ENCODE measurements around the gene PRR19.

Gene PRR19

DNA sequence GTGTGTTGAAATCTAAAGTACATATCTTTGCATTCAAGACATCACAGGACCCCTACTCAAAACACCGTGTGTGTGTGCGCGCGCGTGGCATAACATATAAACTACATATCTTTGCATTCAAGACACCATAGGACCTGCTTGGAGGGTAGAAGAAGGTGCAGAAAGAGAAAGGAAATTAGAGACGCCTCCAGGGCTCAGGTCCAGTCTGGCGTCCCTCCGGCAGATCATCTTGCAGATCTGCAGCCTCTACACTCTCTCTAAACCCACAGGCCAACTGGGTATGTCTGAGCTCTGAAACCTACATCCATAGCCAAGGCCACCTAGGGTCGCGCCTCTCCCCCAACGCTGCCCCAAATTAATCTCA lies 1.2 kb downstream of the PRR19 start:
- no peak for DNase-seq

GRCh38 chr19:42303876-42304275 lies 1.9 kb downstream of the PRR19 start:
- no peak for DNase-seq

- no peak for DNase-seq
These were observed 4.7 kb downstream of the PRR19 start for GRCh38 chr19:42306646-42307045.

DNA sequence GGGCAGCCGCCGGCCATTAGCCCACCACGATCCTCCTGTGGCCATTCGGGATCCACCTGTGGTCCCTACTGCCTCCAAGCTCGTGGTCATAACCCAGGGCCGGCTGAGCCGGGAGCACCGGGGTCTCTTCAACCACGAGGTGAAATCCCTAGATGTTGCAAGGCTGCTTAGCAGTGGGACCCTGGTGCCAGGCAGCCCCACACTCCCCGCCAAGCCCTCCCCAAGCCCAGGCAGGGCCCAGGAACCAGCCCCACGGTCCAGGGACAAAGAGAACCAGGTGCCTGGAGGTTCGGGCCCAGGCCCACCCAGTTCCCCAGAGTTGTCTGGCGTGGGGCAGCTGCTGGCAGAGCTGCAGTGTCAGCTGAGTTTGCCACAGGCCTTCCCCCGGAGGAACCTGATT lies 7.8 kb downstream of the PRR19 start:
- no peak for DNase-seq

DNA sequence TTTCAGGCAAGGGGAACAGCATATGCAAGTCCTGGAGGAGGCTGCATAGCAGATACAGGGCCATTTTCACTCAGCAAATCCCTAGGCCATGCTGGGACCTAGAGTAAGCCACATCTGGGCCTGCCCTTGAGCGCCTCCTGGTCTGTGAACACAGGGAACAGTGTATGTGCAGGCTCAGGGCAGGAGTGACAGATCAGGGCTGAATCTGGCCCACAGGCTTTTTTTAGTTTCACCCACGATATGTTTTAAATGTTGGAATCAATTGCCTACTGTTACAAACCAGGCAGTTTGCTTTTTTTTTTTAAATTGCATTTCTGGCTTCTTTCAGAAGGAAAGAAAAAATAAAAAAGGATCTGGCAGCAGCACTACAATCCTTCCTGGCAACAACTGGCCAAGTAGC lies 9.7 kb downstream of the PRR19 start:
- DNase-seq, result no peak

DNA sequence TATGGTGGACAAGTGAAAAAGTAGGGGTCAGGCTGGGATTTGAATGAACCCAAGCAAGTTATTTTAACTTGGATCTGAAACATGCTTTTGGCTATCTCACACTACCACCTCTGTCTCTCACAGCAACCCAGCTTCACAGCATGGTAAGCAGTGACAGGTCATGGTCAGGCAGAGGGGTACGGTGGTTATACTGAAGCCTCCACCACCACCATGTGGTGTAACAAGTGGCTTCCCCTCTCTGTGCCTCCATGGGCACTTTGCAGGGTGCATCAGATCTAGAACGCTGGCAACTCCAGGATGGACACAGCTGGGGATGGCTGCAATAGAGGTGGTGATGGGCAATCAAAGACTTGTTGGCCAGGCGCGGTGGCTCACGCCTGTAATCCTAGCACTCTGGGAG lies 10.4 kb downstream of the PRR19 start:
- no peak for DNase-seq

DNA sequence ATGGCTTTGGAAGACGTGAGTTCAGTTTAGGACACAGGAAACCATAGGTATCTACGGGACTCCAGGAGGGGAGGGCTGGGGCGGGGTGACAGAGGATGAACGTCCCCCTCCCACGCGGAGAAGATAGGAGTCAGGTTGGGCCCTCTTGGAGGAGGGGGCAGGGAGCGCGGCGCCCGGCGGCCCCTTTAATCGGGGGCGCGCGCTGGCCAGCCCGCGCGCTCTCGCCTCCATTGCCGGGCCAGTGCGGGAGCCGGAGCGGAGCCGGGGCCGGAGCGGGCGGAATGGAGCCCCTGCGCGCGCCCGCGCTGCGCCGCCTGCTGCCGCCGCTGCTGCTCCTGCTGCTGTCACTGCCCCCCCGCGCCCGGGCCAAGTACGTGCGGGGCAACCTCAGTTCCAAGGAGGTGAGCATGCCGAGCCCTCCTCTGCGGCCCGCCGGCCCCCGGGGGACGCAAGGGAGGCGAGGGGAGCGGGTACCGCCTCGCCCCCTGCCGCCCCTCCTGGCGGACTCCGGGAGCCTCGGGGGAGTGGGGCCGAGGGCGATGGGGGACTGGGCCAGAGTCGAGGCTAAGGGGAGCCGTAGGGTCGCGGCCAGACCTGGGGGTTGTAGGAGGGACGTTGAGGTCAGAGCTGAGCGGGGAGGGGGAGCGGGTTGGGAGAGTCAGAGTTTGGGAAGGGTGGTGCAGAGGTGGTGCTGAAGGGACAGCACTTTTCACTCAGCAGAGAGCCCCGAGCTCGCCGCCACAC lies 11.3 kb downstream of the PRR19 start, which contains the start of gene TMEM145:
Gene TMEM145 (plus strand): TSS at position 214 of the 744 bp plus-strand sequence. CDS start 68 bp downstream, at position 282.
- DNase-seq, result peak; percentile 45

- DNase-seq, result no peak
These were observed 12.2 kb downstream of the PRR19 start for GRCh38 chr19:42313840-42314755.

GRCh38 chr19:42315024-42315423 lies 13.1 kb downstream of the PRR19 start:
- no peak for DNase-seq

DNA sequence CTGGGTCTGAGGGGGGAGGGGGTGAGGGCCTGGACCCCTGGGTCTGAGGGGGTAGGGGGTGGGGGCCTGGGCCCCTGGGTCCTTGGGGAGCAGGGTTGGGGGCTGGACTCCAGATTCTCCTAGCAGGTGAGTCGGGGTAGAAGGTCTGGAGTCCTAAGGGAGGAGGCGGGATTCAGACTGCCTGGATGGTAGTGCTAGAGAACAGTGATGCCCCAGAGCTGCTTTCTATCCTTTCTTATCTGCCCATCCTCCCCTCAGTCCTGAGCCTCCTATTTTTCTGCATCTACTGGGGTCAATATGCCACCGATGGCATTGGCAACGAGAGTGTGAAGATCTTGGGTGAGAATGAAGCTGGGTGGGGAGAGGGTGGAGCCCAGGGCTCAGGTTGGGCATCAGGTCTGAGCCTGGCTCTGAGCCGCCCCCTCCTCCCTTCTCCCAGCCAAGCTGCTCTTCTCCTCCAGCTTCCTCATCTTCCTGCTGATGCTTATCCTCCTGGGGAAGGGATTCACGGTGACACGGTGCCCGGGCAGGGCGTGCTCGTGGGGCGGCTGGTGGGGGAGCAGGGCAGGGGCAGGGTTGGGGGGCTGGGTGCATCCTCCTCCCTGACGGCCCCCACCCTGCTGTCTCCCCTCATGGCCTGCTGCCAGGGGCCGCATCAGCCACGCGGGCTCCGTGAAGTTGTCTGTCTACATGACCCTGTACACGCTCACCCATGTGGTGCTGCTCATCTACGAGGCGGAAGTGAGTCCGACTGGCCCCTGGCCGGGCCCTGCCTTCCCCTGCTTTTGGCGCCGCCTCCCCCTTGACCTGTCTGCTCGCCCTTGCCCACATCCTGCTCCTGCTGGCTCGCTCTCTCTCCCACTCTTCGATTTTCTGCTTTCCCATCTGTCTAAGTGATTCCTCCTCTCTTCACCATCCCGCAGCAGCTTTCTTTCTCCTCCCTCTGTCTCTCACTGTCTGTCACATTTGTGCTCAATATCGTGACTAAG lies 14.6 kb downstream of the PRR19 start:
- DNase-seq, result no peak

DNA sequence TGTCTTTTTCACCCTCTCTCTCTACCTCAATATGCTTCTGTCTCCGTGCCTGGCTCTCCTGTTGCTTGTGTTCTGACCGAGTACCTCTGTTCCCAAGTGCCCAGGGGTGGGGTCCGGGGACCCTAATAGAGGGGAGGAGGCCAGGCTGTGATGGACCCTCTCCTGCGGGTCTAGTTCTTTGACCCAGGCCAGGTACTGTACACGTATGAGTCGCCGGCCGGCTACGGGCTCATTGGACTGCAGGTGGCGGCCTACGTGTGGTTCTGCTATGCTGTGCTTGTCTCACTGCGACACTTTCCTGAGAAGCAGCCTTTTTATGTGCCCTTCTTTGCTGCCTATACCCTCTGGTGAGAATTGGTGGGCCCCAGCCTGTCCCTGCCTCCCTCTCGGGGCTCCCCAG lies 15.6 kb downstream of the PRR19 start:
- no peak for DNase-seq

DNA sequence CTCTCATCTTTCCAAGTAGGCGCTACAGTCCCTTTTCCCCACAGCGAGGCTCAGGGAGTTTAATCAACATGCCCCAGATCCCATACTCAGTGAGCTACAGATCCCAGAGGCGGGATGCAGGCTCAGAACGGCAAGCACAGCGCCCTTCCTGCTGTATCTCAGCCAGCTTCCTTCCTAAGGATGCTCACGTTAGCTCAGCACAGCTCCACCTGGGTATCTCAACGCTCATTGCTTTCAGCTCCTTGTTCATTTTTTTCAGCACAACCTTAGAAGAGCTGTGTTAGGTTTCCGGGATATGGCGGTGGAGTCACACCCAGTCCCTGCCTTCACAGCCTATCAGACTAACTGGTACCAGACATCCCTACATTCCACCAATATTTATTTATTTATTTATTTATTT lies 20.4 kb downstream of the PRR19 start:
- no peak for DNase-seq

- no peak for DNase-seq
These were observed 21.5 kb downstream of the PRR19 start for GRCh38 chr19:42323473-42323851.

- DNase-seq, result no peak
These were observed 22.1 kb downstream of the PRR19 start for GRCh38 chr19:42323852-42324654.

- DNase-seq, result no peak
These were observed 22.8 kb downstream of the PRR19 start for GRCh38 chr19:42324655-42325307.

DNA sequence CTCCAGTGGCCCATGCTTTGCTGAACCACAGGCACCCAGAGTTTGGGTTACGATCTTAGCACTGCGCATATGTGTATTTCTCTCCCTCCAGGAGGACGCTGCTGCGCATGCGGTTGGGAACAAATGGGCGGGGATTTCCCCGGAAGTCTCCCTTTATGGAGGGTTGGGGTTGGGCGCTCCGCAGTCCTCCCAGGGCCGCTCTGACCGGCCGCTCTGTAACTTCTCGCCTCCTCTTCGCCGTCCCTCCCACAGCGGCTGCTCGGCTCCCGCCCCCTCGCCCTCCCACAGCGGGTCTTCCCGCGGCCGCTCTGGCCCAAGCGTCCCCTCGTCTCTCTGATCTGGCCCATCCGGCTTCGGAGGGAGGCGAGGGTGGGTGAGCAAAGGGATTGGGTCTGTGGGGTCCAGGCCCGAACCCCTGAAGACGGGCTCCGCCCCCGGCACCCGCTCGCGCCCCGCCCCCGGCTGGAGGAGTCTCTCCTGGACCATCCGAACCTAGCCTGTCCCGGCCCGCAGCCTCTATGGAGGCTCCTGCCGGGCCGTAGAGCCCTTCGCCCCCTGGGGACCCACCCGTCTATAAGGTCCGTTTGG lies 23.5 kb downstream of the PRR19 start, which contains the start of gene MEGF8:
Gene MEGF8 (plus strand): TSS at position 328 of the 588 bp plus-strand sequence. CDS start 609 bp downstream, outside the sequence.
- peak; percentile 98 for DNase-seq

GRCh38 chr19:42325896-42326771 lies 24.2 kb downstream of the PRR19 start:
- no peak for DNase-seq

DNA sequence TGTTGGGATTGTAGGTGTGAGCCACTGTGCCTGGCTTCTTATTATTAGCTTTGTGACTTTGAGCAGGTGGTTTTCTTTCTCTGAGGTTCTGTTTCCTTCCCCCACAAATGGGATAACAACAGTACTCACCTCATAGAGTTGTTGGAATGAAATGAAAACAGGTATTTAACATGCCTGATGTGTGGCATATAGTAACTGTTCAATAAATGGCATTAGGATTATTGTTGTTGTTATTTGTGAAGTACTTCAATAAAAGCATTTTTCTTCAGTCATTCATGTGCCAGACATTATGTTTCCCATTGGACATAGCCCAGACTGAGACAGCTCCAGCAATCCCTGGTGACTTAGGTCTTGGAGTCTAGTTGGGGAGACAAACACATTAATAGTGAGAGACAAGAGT lies 25.0 kb downstream of the PRR19 start:
- no peak for DNase-seq

DNA sequence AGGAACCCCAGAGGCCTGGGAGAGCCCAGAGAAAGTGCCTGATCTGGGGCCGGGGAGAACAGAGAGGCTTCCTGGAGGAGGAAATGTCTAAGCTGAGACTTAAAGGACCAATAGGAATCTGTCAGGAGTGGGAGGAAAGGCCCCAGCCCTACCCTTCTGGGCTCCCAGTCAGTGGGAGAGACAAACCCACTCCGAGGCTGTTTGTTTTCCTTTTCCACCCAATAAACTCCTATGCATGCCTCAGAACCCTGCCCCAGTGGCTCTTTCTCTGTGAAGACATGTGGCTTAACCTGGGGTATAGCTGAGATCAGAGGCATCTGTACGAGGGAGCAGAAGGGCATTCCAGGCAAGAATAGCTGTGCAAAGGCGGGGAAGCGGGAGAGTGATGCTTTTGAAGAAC lies 25.4 kb downstream of the PRR19 start:
- DNase-seq, result no peak

GRCh38 chr19:42328106-42328505 lies 26.2 kb downstream of the PRR19 start:
- no peak for DNase-seq

All from NCI-H1092 treated with DMSO at 0.1 percent for 48 hours (cell line).